ENCODE data around the gene MSLN. TPM values are rescaled to one million over a fixed set of nuclear protein-coding genes. Genes with fewer than 3 reads are reported as not detected.

The MSLN gene
- total and polyA plus RNA-seq, 2 experiments from 2014 or later: 0.10 TPM; not detected in 1

- no peak overlapping the region for H3K27ac ChIP-seq (ENCODE audit: low read depth)
- no peaks in the 10 kb centered on the region for H4K20me1 ChIP-seq (replicated peaks; ENCODE audit: insufficient read depth)
- Mint-ChIP-seq H3K36me3 (ENCODE audit: low read depth) (no peaks in the 10 kb centered on the region), H3K4me1 (no peaks in the 10 kb centered on the region), H3K9me3 (no peaks in the 10 kb centered on the region), H3K4me3 (no peak overlapping the region), H3K27me3 (ENCODE audit: insufficient read depth, low read depth, poor library complexity) (peaks cover 12% of the 10 kb centered on the region), H3K27ac (no peak overlapping the region)
- no peaks in the 10 kb centered on the region for H3K9me2 ChIP-seq (ENCODE audit: insufficient read depth)
- 0 out of 2 replicates have a peak, but pooled peaks cover 3% of the 10 kb centered on the region for H3F3A ChIP-seq (replicated peaks; ENCODE audit: low read depth)
- no peaks in the 10 kb centered on the region for H3K4me1 ChIP-seq (ENCODE audit: insufficient read depth)
- ATAC-seq: no peak
- H3K4me3 ChIP-seq: no peak overlapping the region
- H3K4me2 ChIP-seq: no peak overlapping the region
- TF ChIP-seq NANOG (IDR thresholded peaks at IDR 0.05; ENCODE audit: borderline replicate concordance): no peak
- TF ChIP-seq STAT1 (IDR thresholded peaks at IDR 0.05; ENCODE audit: unreplicated experiment): no peak
- no peak for TF ChIP-seq ZNF114 (CRISPR knock-in tag; IDR thresholded peaks at IDR 0.05)
- TF ChIP-seq JUNB (IDR thresholded peaks at IDR 0.05; ENCODE audit: unreplicated experiment): no peak
- no peak for TF ChIP-seq EZH2 (IDR thresholded peaks at IDR 0.05; ENCODE audit: low read depth, unreplicated experiment)
- TF ChIP-seq REST (IDR thresholded peaks at IDR 0.05; ENCODE audit: unreplicated experiment): no peak
- no peak for TF ChIP-seq POLR2AphosphoS5 (IDR thresholded peaks at IDR 0.05; ENCODE audit: low read depth)
- no peak for TF ChIP-seq EZH2phosphoT487 (IDR thresholded peaks at IDR 0.05; ENCODE audit: unreplicated experiment)
- TF ChIP-seq ETS1 (IDR thresholded peaks at IDR 0.05): no peak
- no peak for TF ChIP-seq ZNF331 (CRISPR knock-in tag; IDR thresholded peaks at IDR 0.05; ENCODE audit: low read depth)
- TF ChIP-seq ZNF462 (CRISPR knock-in tag; IDR thresholded peaks at IDR 0.05): no peak
- no peak for TF ChIP-seq CTCF (conservative IDR thresholded peaks at IDR 0.05; ENCODE audit: low read depth in 2 of 2)
- H3K36me3 ChIP-seq (ENCODE audit: insufficient read depth): no peaks in the 10 kb centered on the region
- H3K79me2 ChIP-seq (replicated peaks; ENCODE audit: insufficient read depth): no peaks in the 10 kb centered on the region
- no peak for DNase-seq (ENCODE audit: low spot score)
- no peak overlapping the region for H2AFZ ChIP-seq
- no peaks in the 10 kb centered on the region for H3K27me3 ChIP-seq (ENCODE audit: insufficient read depth)
These were observed 9.9 kb downstream of the MSLN start for GRCh38 chr16:770411-770810.
